Stimulated activated CD8-positive, alpha-beta memory T cell treated with anti-CD3 and anti-CD28 coated beads, Interleukin-4, amount 100 ng/mL, for 24 hours (primary cell): ENCODE data around the gene GNG7.
"Not testable (repeated sequence)": the region's sequence is repeated elsewhere in the genome, so short reads cannot be mapped to it uniquely, and the experiment has no call there.

Experiments
- DNase-seq: peaks from one replicate; pipeline ENCODE4 v3.0.0-alpha.2; 2020; ENCODE audit warnings: low read depth

GNG7 gene

GRCh38 chr19:2602391-2603181 is 99.9 kb downstream of the GNG7 start:
- DNase-seq: no peak

- DNase-seq: no peak
Observed at GRCh38 chr19:2600914-2601870, 101.3 kb downstream of the GNG7 start.

DNA sequence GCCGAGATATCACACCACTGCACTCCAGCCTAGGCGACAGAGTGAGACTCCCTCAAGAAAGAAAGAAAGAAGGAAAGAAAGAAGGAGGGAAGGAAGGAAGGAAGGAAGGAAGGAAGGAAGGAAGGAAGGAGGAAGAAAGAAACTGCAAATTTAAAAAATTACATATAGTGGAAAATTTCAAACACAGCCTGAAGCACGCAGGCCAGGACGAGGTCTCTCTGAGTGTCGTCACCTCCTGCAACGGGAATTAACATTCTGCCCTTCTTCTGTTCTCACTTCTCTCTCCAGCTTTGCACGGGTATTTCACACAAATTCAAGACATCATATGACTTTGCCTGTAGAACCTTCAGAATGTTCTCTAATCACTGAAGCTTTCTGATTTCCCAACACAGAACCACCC is 108.2 kb downstream of the GNG7 start:
- no peak for DNase-seq

DNA sequence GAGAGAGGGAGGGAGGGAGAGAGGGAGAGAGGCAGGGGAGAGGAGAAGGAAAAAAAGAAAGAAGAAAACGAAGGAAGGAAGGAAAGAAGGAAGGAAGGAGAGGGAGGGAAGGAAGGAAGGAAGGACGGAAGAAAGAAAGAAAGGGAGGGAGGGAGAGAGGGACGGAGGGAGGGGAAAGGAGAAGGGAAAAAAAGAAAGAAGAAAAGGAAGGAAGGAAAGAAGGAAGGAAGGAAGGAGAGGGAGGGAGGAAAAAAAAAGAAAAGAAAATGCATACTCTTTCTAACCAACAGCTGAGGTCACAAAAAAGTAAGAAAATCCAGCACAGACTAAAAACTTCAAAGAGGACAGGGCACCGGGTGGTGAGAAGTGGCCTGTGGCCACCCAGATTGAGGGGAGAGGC is 109.7 kb downstream of the GNG7 start:
- no peak for DNase-seq

GRCh38 chr19:2591537-2592291 is 110.8 kb downstream of the GNG7 start:
- DNase-seq: no peak

DNA sequence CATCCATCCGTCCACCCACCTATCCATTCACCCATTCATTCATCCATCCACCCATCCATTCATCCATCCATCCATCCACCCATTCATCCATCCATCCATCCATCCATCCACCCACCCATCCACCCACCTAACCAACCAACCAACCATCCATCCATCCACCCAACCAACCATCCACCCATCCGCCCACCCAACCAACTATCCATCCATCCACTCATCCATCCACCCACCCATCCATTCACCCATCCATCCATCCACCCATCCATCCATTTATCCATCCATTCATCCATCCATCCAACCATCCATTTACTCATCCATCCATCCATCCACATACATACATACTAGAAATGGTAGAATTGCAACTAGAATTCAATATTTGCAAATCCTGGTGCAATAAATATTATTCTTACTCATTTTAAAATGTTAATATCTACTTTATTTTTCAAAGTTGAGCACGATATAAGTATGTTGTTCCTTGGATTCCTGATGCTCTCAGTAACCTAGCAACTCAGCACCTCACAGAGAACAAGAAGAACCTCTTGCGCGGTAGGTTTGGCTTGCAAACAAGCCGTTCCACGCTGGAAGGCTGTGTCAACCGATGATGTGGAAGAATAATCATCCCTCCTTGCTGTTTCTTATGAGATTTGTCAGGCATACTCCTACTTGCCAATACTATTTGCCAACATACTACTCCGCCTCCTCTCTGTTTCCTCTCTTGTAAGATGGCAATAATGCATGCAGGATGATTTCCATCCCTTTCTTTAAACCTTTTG is 111.7 kb downstream of the GNG7 start:
- no peak for DNase-seq

DNA sequence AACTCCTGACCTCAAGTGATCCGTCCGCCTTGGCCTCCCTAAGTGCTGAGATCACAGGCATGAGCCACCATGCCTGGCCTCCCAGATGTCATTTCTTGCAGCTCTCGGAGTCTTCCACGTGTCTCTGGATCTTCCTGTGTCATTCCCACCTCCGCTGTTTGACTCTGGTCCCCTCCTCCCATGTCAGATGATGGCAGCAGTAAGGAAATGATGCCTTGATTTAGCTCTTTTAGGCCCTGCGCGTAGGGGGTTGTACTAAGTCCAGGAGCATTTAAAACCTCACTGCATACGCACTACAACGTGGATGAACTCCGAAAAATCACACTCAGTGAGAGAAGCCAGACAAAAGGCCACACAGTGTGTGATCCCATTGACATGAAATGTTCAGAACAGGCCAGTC is 113.1 kb downstream of the GNG7 start:
- DNase-seq: no peak

DNA sequence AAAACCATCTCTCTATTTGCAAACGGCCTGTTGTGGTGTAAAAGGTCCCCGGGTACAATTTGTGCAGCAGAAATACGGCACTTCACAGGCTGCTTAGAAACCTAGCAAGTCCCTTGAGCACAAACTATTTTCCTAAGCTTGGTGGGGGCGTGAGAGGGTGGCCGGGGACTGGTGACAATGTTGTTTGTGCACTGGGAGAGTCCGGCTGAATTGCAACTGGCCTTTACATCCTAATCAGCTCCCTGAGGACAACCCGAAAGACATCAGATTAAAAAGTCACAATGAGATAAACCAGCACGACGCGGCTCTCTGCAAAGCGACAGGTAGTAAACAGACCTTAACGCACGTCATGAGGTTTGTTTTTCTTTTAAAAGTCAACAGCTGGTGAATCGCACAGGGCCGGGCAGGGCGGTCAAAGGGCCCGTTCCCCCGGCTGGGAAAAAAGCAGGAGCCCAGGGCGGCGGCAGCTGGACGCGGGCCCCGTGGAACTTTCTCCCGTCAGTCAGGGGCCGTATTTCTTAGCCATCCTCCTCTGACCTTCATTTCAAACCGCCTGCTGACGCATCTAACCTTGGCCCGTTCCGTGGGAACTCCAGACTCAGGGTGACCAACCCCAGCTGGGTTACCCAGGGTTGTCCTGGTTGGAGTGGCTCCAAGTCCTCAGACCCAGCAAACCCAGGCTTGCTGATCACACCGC is 114.3 kb downstream of the GNG7 start:
- no peak for DNase-seq

DNA sequence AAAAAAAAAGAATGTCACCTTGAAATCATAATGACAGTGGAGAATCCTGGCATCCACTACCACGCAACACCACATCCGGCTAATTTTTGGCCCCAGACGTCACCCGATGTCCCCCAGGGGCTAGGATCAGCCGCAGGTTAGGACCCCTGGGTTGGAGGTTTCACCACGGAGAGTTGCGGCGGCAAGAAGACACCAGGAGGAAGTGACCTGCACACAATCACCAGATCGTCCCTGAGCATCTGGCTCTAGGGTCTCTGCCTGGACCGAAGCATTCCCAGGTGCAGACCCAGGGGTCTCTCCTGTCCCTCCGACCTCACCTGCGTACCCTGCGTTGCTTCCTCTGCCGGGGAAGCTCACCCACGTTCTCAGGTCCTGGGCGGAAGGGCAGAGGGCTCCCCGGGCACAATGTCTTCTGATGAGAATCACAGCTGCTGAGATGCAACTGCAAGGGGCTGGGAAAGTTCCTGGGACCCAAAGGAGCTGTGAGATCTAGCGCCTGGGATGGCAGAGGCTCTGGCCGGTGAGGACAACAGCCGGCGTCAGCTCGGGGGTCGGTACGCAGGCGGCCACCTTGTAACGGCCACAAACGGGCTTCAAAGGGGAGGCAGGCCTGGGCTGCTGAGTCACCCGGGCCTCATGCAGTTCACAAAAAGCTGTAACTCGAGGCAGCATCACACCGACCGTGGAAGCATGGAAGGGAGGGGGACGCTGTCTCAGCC is 115.3 kb downstream of the GNG7 start:
- DNase-seq: no peak

GRCh38 chr19:2586196-2586595 is 116.3 kb downstream of the GNG7 start:
- no peak for DNase-seq

DNA sequence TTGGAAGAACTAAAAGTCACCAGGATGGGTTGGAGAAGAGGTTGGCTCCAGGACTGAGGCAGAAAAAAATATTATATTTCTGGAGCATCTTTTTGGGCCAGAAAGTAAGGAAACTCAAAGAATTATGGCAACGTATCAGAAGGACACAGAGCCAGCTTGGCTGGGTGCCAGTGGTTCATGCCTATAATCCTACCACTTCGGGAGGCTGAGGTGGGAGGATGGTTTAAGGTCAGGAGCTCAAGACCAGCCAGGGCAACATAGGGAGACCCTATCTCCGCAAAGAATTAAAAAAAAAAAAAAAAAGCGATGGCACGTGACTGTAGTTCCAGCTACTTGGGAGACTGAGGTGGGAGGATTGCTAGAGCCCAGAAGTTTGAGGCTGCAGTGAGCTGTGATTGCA is 118.5 kb downstream of the GNG7 start:
- DNase-seq: no peak

- no peak for DNase-seq
Observed at GRCh38 chr19:2582984-2583956, 119.2 kb downstream of the GNG7 start.

- not testable (repeated sequence) for DNase-seq
Observed at GRCh38 chr19:2580396-2580795, 122.1 kb downstream of the GNG7 start.

GRCh38 chr19:2579678-2580280 is 122.7 kb downstream of the GNG7 start:
- DNase-seq: no peak

DNA sequence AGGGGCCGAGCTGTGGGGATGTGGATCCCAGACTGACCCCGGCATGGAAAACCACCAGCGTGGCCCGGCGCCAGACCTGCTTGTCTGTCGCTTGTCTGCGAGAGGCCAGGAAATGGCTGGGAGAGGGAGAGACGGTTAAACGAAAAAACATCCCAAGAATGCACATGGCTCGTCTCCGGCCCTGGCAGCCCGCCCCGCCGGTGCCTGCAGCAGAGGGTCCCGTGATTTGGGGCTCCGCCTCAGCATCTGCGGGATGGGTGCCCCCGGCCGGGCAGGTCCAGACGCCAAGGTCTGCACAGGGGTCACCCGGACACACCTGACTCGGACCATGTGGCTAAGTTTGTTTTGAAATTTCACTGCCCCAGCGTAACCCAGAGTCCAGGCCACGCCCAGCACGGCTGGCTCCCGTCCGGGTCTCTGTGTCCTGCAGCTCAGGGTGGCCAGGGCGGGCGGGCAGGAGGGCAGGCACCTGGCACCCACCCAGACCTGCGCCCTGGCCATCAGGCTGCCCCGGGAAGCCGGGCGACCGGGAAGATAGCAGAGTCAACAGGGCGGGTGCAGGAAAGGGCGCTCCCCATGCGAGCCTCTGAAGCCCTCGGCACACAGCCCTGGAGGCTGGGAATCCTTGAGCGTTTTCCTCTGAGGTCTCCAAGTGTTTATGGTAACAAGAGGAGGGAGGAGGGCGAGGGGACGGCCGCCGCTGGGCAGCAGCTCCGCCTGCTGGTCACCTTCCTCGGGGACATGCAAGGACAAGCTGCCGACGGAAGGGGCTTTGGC is 123.4 kb downstream of the GNG7 start:
- DNase-seq: peak; percentile 30

DNA sequence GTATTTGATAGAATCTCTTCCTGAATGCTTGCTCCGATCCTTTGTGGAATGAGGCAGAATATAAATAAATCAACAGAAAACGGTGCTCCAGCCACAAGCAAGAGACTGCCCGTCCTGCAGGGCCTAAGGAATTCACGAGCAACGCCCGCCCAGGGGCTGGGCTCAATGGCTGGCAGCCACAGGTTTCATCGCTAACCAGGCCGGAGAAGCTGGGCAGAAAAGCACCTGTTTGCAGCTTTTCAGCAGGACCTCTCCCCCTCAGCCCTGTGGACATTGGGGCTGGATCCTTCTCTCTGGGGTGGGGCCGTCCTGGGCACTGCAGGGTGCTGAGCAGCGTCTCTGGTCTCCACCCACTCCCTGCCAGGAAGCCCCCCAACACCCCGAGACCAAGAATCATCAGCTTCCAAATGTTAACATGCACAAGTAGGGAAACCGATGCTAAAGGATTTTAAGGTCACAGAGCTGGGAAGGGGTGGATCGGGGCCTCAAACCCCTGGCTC is 124.1 kb downstream of the GNG7 start:
- DNase-seq: no peak

DNA sequence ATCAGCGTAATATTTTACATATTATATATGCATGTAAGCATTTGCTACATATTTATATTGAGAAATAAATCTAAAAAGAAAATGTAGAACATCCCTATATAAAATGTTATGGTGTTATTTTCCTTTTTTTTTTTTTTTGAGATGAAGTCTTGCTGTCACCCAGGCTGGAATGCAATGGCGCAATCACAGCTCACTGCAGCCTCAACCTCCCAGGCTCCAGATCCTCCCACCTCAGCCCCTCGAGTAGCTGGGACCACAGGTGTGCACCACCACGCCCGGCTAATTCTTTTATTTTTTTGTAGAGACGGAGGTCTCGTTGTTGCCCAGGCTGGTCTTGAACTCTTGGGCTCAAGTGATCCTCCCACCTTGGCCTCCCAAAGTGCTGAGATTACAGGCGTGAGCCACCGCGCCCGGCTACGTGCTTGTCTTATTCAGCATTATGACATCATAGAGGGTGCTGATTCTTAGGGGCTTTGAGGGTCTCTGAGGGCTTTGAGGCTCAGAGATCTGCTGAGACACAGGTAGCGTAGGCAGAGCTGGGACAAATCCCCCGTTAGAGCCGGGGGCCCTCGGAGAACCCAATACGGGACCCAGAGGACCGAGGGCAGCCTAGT is 124.7 kb downstream of the GNG7 start:
- no peak for DNase-seq
